HG03108 (cell line): ENCODE results near the gene ZNF598.
"Not testable (repeated sequence)": the region's sequence is repeated elsewhere in the genome, so short reads cannot be mapped to it uniquely, and the experiment has no call there.

Source experiments
- ATAC-seq: cut with Tn5 transposase; IDR thresholded peaks from one replicate; pipeline ENCODE4 v1.9.1; 2021; ENCODE audit warnings: moderate library complexity; ENCODE audit not compliant: unreplicated experiment

The ZNF598 gene

GRCh38 chr16:1977875-1978268 is 31.7 kb downstream of the ZNF598 start:
- no peak for ATAC-seq

- ATAC-seq: no peak
These were observed 32.4 kb downstream of the ZNF598 start for GRCh38 chr16:1976951-1977874.

- no peak for ATAC-seq
These were observed 33.5 kb downstream of the ZNF598 start for GRCh38 chr16:1976216-1976520.

- no peak for ATAC-seq
These were observed 34.0 kb downstream of the ZNF598 start for GRCh38 chr16:1975432-1976215.

- ATAC-seq: no peak
These were observed 35.2 kb downstream of the ZNF598 start for GRCh38 chr16:1974157-1975070.

GRCh38 chr16:1973461-1974156 is 36.0 kb downstream of the ZNF598 start:
- no peak for ATAC-seq

- ATAC-seq: no peak
These were observed 37.1 kb downstream of the ZNF598 start for GRCh38 chr16:1972490-1972877.

GRCh38 chr16:1971796-1972489 is 37.7 kb downstream of the ZNF598 start, which contains the start of gene TBL3:
TBL3 (plus strand) TSS chr16:1972053; CDS start chr16:1972165, 112 bp downstream.
- ATAC-seq: peak; percentile 76

- no peak for ATAC-seq
These were observed 41.3 kb downstream of the ZNF598 start for GRCh38 chr16:1968146-1968953.

GRCh38 chr16:1966460-1966859 is 43.2 kb downstream of the ZNF598 start, which contains the start of gene RNF151:
RNF151 (plus strand) TSS chr16:1966856; CDS start chr16:1966882, 26 bp downstream.
- ATAC-seq: no peak

- no peak for ATAC-seq
These were observed 44.1 kb downstream of the ZNF598 start for GRCh38 chr16:1965396-1966001.

- ATAC-seq: peak; percentile 85
These were observed 44.9 kb downstream of the ZNF598 start, which contains the start of gene RPS2 for GRCh38 chr16:1964506-1965395. RPS2 (minus strand) TSS chr16:1964826; CDS start chr16:1964625, 201 bp downstream.

- ATAC-seq: no peak
These were observed 45.7 kb downstream of the ZNF598 start for GRCh38 chr16:1963806-1964505.

- not testable (repeated sequence) for ATAC-seq
These were observed 47.2 kb downstream of the ZNF598 start for GRCh38 chr16:1962161-1963153.

- no peak for ATAC-seq
These were observed 48.0 kb downstream of the ZNF598 start for GRCh38 chr16:1961651-1962067.
